CD14-positive monocyte (primary cell): ENCODE data around the gene VAV1. TPM values are rescaled to one million over a fixed set of nuclear protein-coding genes. Genes with fewer than 3 reads are reported as not detected.

Source experiments
- DNase-seq, 3 donors: peaks; one replicate each; pipeline ENCODE4 v3.0.0-alpha.2; 2011 to 2022
- H2AFZ ChIP-seq: 2 replicates; pipeline ENCODE4 v1.6.0; 2012; ENCODE audit warnings: mild to moderate bottlenecking, low read depth, low read length, inconsistent platforms; ENCODE audit not compliant: insufficient read depth, poor library complexity, severe bottlenecking
- H3K27ac ChIP-seq, 2 donors: 1 replicate in 1 of 2; 2 replicates in 1 of 2; pipeline ENCODE4 v1.5.1; 2012 to 2013; ENCODE audit warnings: low read length in 2 of 2, control low read depth in 1 of 2, inconsistent platforms in 1 of 2, low read depth in 1 of 2, mild to moderate bottlenecking in 1 of 2
- H3K27me3 ChIP-seq, 2 donors: one replicate each; pipeline versions ENCODE4 v1.6.0 to v1.6.1; 2011 to 2013; ENCODE audit warnings: low read length in 2 of 2; ENCODE audit not compliant: control insufficient read depth in 2 of 2, insufficient read depth in 2 of 2
- H3K36me3 ChIP-seq, 2 donors: replicated peaks in 1 of 2; 1 replicate in 1 of 2; 2 replicates in 1 of 2; pipeline versions ENCODE4 v1.5.1 to v1.6.1; 2012 to 2013; ENCODE audit warnings: low read length in 2 of 2, control low read depth in 1 of 2, inconsistent platforms in 1 of 2, mild to moderate bottlenecking in 1 of 2; ENCODE audit not compliant: insufficient read depth in 2 of 2, control insufficient read depth in 1 of 2
- H3K4me1 ChIP-seq, 2 donors: 1 replicate in 1 of 2; 2 replicates in 1 of 2; pipeline versions ENCODE4 v1.5.1 to v1.6.1; 2012 to 2013; ENCODE audit warnings: low read length in 2 of 2, control low read depth in 1 of 2, inconsistent platforms in 1 of 2, mild to moderate bottlenecking in 1 of 2, moderate library complexity in 1 of 2; ENCODE audit not compliant: insufficient read depth in 2 of 2, control insufficient read depth in 1 of 2
- H3K4me2 ChIP-seq: replicated peaks from 2 replicates; pipeline ENCODE3; 2012; ENCODE audit warnings: low read length, moderate library complexity, mild to moderate bottlenecking; ENCODE audit not compliant: poor library complexity, severe bottlenecking; ENCODE audit errors: extremely low read depth
- H3K4me3 ChIP-seq, 3 experiments: fragments of 200-600 bp in 1 of 3; sonication (generic) in 1 of 3; replicated peaks in 1 of 3; 1 replicate in 2 of 3; 2 replicates in 1 of 3; pipeline ENCODE4 v1.5.1; 2011 to 2013; ENCODE audit warnings: low read length in 3 of 3, mild to moderate bottlenecking in 3 of 3, control low read depth in 2 of 3, low read depth in 2 of 3, inconsistent platforms in 1 of 3, moderate library complexity in 1 of 3
- H3K79me2 ChIP-seq: 2 replicates; pipeline ENCODE4 v1.6.0; 2012; ENCODE audit warnings: mild to moderate bottlenecking, control low read depth, inconsistent platforms, low read length, moderate library complexity; ENCODE audit not compliant: insufficient read depth
- H3K9ac ChIP-seq: 2 replicates; pipeline ENCODE4 v1.6.0; 2017; ENCODE audit warnings: low read length, mild to moderate bottlenecking; ENCODE audit not compliant: insufficient read depth, poor library complexity, severe bottlenecking
- H3K9me3 ChIP-seq, 2 donors: replicated peaks in 1 of 2; 1 replicate in 1 of 2; 2 replicates in 1 of 2; pipeline versions ENCODE4 v1.5.1 to v1.6.1; 2012 to 2013; ENCODE audit warnings: low read length in 2 of 2, control low read depth in 1 of 2; ENCODE audit not compliant: control insufficient read depth in 1 of 2, insufficient read depth in 1 of 2
- H4K20me1 ChIP-seq: 2 replicates; pipeline ENCODE4 v1.6.0; 2012; ENCODE audit warnings: mild to moderate bottlenecking, low read length, control low read depth, moderate library complexity; ENCODE audit not compliant: insufficient read depth
- H3K27ac Mint-ChIP-seq, 7 donors: one replicate each; pipeline ENCODE4 v1.8.0; 2020; ENCODE audit warnings: mild to moderate bottlenecking in 7 of 7, mixed read lengths in 7 of 7, moderate library complexity in 6 of 7, inconsistent platforms in 2 of 7
- H3K27me3 Mint-ChIP-seq, 3 donors: one replicate each; pipeline ENCODE4 v1.8.0; 2021 to 2022; ENCODE audit warnings: low read depth in 3 of 3, mild to moderate bottlenecking in 3 of 3, mixed read lengths in 3 of 3, moderate library complexity in 3 of 3, inconsistent platforms in 1 of 3
- H3K36me3 Mint-ChIP-seq, 2 donors: one replicate each; pipeline ENCODE4 v1.8.0; 2020; ENCODE audit warnings: mixed read lengths in 2 of 2, inconsistent platforms in 1 of 2, mild to moderate bottlenecking in 1 of 2
- H3K4me1 Mint-ChIP-seq: one replicate; pipeline ENCODE4 v1.8.0; 2020; ENCODE audit warnings: mild to moderate bottlenecking, mixed read lengths
- H3K4me3 Mint-ChIP-seq, 2 donors: one replicate each; pipeline ENCODE4 v1.8.0; 2020; ENCODE audit warnings: mild to moderate bottlenecking in 2 of 2, mixed read lengths in 2 of 2, moderate library complexity in 1 of 2
- H3K9me3 Mint-ChIP-seq, 7 donors: one replicate each; pipeline ENCODE4 v1.8.0; 2020 to 2022; ENCODE audit warnings: mixed read lengths in 7 of 7, mild to moderate bottlenecking in 6 of 7, moderate library complexity in 6 of 7, inconsistent platforms in 2 of 7
- WGBS: methylation state at CpG from one replicate; pipeline ENCODE4 v1.1.5; 2013; ENCODE audit warnings: missing lambda C conversion rate; ENCODE audit not compliant: insufficient coverage; 5-methylcytosine and 5-hydroxymethylcytosine counted together
- intact Hi-C, 2 donors: fragments of 100-400 bp; cut with micrococcal nuclease; formaldehyde crosslinking; loops; one replicate each; pipeline versions ENCODE4 v1.15.0 to v1.15.1; 2023
- polyA plus RNA-seq, 3 donors: library from polyadenylated mRNA; depleted of rRNA in 1 of 3; unstranded in 2 of 3; stranded (reverse) in 1 of 3; fragments of 300-500 nt in 2 of 3; fragments of >200 nt in 1 of 3; fragmentation: Illumina TruSeq in 2 of 3; gene quantifications; 1 replicate in 2 of 3; 2 replicates in 1 of 3; pipeline ENCODE4 v1.2.3, GENCODE V29; 2012 to 2021
- TF ChIP-seq, protein P1 (sequence below): fragments of 200-600 bp; IDR thresholded peaks from one replicate; pipeline ENCODE4 v1.8.0; 2022; ENCODE audit warnings: antibody characterized with exemption, mild to moderate bottlenecking

VAV1 gene
- polyA plus RNA-seq, 3 donors = 21.3 to 81.2 (median 30.2) TPM

DNA sequence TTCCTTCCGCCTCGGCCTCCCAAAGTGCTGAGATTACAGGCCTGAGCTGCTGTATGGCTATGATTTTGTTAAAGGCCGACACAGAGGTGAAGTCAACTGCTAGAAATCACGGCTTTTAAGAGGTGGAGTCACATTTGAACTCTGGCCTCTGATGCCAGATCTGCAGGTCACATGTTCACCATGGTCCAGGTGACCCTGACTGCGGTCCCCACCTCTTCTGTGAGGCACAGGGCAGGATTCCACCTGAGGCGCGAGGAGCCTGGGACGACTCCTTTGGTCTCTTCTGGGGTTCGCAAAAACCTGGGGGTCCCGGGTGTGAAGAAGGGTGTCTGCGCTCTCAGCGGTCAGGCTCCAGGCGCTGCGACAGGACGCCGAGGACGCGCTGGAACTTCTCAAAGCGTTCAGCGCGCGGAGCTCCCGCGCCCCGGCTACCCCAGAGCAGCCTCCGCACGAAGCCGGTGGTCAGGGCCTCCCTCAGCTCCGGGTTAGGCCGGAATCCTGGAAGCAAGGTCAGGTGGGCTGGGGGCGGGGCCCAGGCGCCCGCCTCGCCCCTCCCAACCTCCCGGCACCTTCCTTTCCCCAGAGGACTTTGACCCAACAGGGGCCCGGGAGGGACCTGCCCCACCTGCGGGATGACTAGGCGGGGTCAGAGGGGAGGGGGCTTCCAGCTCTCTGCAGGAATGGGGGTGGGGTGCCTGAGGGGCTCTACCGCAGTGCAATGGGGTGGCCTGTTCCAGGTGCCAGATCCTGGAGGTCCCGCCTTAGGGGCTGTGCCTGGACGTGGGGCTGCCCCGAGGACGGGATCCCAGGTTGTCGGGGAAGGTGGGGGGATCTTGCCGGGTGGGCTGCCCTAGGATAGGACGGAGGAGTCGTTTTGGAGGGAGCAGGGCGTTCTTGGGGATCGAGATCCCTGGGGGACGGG lies 20.0 kb upstream of the VAV1 start:
- Mint-ChIP-seq H3K4me1 (peaks cover 13% of the 10 kb centered on the region), H3K36me3 (no peaks in the 10 kb centered on the region), H3K27me3 (peaks cover 2 to 13% (median 11%) of the 10 kb centered on the region in 3 donors), H3K4me3 (peak overlapping the region; percentile 76 to 87), H3K9me3 (no peaks in the 10 kb centered on the region), H3K27ac (peak overlapping the region in 3 of 7 donors; percentile 86 to 93 (median 92))
- TF ChIP-seq, protein P1, sequence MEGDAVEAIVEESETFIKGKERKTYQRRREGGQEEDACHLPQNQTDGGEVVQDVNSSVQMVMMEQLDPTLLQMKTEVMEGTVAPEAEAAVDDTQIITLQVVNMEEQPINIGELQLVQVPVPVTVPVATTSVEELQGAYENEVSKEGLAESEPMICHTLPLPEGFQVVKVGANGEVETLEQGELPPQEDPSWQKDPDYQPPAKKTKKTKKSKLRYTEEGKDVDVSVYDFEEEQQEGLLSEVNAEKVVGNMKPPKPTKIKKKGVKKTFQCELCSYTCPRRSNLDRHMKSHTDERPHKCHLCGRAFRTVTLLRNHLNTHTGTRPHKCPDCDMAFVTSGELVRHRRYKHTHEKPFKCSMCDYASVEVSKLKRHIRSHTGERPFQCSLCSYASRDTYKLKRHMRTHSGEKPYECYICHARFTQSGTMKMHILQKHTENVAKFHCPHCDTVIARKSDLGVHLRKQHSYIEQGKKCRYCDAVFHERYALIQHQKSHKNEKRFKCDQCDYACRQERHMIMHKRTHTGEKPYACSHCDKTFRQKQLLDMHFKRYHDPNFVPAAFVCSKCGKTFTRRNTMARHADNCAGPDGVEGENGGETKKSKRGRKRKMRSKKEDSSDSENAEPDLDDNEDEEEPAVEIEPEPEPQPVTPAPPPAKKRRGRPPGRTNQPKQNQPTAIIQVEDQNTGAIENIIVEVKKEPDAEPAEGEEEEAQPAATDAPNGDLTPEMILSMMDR = no peak
- H3K36me3 ChIP-seq = no peaks in the 10 kb centered on the region
- H3K4me1 ChIP-seq = peaks cover 13 to 19% of the 10 kb centered on the region in 2 donors
- no peak overlapping the region for H3K27ac ChIP-seq
- peak overlapping the region; percentile 78 for H3K4me2 ChIP-seq
- no peak for DNase-seq
- peak overlapping the region; percentile 53 for H3K9ac ChIP-seq
- H3K27me3 ChIP-seq = no peaks in the 10 kb centered on the region
- intact Hi-C loops = no loop called here
- H3K79me2 ChIP-seq = no peaks in the 10 kb centered on the region
- H4K20me1 ChIP-seq = no peaks in the 10 kb centered on the region
- H2AFZ ChIP-seq = peak overlapping the region; percentile 75
- H3K4me3 ChIP-seq = peak overlapping the region in 1 of 3 experiments; percentile 73
- H3K9me3 ChIP-seq = no peaks in the 10 kb centered on the region
- WGBS = 82% methylated on average over 40 of the region's 50 CpGs

DNA sequence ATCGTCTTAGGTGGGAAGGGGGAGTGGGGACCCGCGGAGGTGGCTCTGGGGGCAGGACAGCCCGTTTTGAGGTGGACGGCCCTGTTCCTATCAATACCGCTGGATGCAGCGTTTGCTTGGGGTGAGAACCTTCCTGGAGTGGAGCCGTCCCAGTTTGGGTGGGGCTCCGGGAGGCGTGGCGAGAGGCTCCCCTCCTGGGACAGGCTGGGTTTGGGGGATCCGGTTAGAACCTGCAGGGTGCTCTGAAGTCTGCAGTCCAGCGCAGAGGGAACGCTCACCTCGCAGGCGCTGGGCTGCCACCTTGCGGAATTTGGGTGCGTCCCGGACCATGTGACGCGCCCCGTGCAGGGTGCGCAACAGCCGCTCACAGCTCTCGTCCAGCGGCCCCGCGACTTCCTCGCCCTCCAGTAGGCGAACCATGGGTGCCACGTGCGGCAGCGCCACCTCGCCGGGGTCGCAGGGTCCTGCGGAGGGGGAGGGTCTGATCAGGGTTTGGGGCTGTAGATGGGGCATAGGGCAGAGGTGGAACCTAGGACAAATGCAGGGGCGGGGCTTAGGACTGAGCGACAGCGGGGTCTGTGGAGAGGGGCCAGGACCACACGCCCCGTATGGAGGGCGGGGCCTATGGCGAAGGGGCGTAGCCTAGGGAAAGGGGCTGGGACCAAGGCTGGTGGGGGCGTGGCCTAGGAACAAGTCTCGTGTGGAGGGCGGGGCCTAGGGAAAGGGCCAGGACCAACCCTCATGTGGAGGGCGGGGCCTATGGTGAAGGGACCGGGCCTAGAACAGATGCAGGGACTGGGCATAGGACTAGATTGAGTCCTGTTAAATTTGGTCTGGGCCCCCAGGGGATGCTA lies 19.1 kb upstream of the VAV1 start:
- Mint-ChIP-seq H3K4me3 (peak overlapping the region; percentile 76 to 87), H3K4me1 (peaks cover 13% of the 10 kb centered on the region), H3K9me3 (no peaks in the 10 kb centered on the region), H3K27me3 (peaks cover 2 to 14% (median 11%) of the 10 kb centered on the region in 3 donors), H3K27ac (peak overlapping the region; percentile 85 to 93 (median 88)), H3K36me3 (no peaks in the 10 kb centered on the region)
- Histone ChIP-seq H3K4me1 (peaks cover 13 to 19% of the 10 kb centered on the region in 2 donors), H3K27ac (peak overlapping the region; percentile 61 to 73), H3K4me2 (peak overlapping the region; percentile 78), H3K27me3 (no peaks in the 10 kb centered on the region), H3K4me3 (peak overlapping the region; percentile 2 to 73 (median 35)), H4K20me1 (no peaks in the 10 kb centered on the region), H3K36me3 (no peaks in the 10 kb centered on the region), H2AFZ (peak overlapping the region; percentile 75), H3K9me3 (no peaks in the 10 kb centered on the region), H3K79me2 (no peaks in the 10 kb centered on the region), H3K9ac (peak overlapping the region; percentile 53)
- TF ChIP-seq, protein P1 = peak; percentile 70
- intact Hi-C loops = no loop called here
- DNase-seq = peak; percentile 81 to 89 (median 84)
- 1% methylated on average over 43 of the region's 50 CpGs for WGBS
